Gastrocnemius medialis (tissue), 4 donors: ENCODE results near the gene INPP5A.

ENCODE experiments used
- CTCF ChIP-seq, 5 experiments: fragments of 450-650 bp in 3 of 5; fragments of 200-600 bp in 2 of 5; sonication (generic) in 2 of 5; IDR thresholded peaks in 4 of 5; conservative IDR thresholded peaks in 1 of 5; 1 replicate in 4 of 5; 2 replicates in 1 of 5; pipeline ENCODE4 v1.5.1; 2016 to 2019; ENCODE audit warnings: antibody characterized with exemption in 5 of 5, mild to moderate bottlenecking in 3 of 5, moderate library complexity in 3 of 5
- POLR2A ChIP-seq, 2 donors: fragments of 450-650 bp; IDR thresholded peaks; one replicate each; pipeline ENCODE4 v1.6.1; 2017; ENCODE audit warnings: antibody characterized with exemption in 2 of 2, mild to moderate bottlenecking in 2 of 2, moderate library complexity in 2 of 2

GRCh38 chr10:132582771-132583170, 45.2 kb downstream of the INPP5A start:
- TF ChIP-seq POLR2A (IDR thresholded peaks at IDR 0.05), result no peak
- TF ChIP-seq CTCF (IDR thresholded peaks at IDR 0.05 in 4 of 5, conservative IDR thresholded peaks at IDR 0.05 in 1 of 5), result no peak
